ENCODE data around the gene XRCC4. TPM values are rescaled to one million over a fixed set of nuclear protein-coding genes. Genes with fewer than 3 reads are reported as not detected.

XRCC4 gene
- total RNA-seq, 2 donors from 2014 or later = 10.6 to 17.3 TPM

- H3K27ac Mint-ChIP-seq = no peak overlapping the region
- Histone ChIP-seq H3K27ac (ENCODE audit: low read depth, low read length) (no peak overlapping the region), H3K27me3 (ENCODE audit: control insufficient read depth, insufficient read depth, low read length, poor library complexity, severe bottlenecking) (no peaks in the 10 kb centered on the region), H3K9me3 (ENCODE audit: control insufficient read depth, low read length) (no peaks in the 10 kb centered on the region), H3K4me3 (ENCODE audit: low read length) (no peak overlapping the region), H3K36me3 (ENCODE audit: control insufficient read depth, insufficient read depth, low read length) (no peaks in the 10 kb centered on the region), H3K4me1 (ENCODE audit: control insufficient read depth, insufficient read depth, low read length) (no peaks in the 10 kb centered on the region), H3K9ac (ENCODE audit: extremely low read depth, low read length, poor library complexity, severe bottlenecking) (no peak overlapping the region)
- H3K4me3 Mint-ChIP-seq = no peak overlapping the region
- DNase-seq = no peak
- no peak for TF ChIP-seq CTCF (conservative IDR thresholded peaks at IDR 0.05)
- no peaks in the 10 kb centered on the region for H3K36me3 Mint-ChIP-seq (ENCODE audit: low read depth)
- H3K9me3 Mint-ChIP-seq = no peaks in the 10 kb centered on the region
- no peaks in the 10 kb centered on the region for H3K27me3 Mint-ChIP-seq (ENCODE audit: insufficient read depth)
- H3K4me1 Mint-ChIP-seq = peaks cover 7% of the 10 kb centered on the region
Observed at GRCh38 chr5:83230511-83230910, 153.2 kb downstream of the XRCC4 start.

- Histone ChIP-seq H3K36me3 (ENCODE audit: control insufficient read depth, insufficient read depth, low read length) (no peaks in the 10 kb centered on the region), H3K27ac (ENCODE audit: low read depth, low read length) (no peak overlapping the region), H3K27me3 (ENCODE audit: control insufficient read depth, insufficient read depth, low read length, poor library complexity, severe bottlenecking) (no peaks in the 10 kb centered on the region), H3K9ac (ENCODE audit: extremely low read depth, low read length, poor library complexity, severe bottlenecking) (no peak overlapping the region), H3K9me3 (ENCODE audit: control insufficient read depth, low read length) (no peaks in the 10 kb centered on the region), H3K4me3 (ENCODE audit: low read length) (no peak overlapping the region), H3K4me1 (ENCODE audit: control insufficient read depth, insufficient read depth, low read length) (no peaks in the 10 kb centered on the region)
- Mint-ChIP-seq H3K4me3 (no peak overlapping the region), H3K27me3 (ENCODE audit: insufficient read depth) (no peaks in the 10 kb centered on the region), H3K27ac (no peak overlapping the region), H3K9me3 (no peaks in the 10 kb centered on the region), H3K36me3 (ENCODE audit: low read depth) (no peaks in the 10 kb centered on the region), H3K4me1 (no peaks in the 10 kb centered on the region)
- 96% methylated on average over 1 of the region's 1 CpG; no CpG with 5 or more reads in 1 of the 2 experiments for WGBS, 2 experiments (ENCODE audit: insufficient coverage in 1 of 2, insufficient read length in 1 of 2)
- TF ChIP-seq CTCF (conservative IDR thresholded peaks at IDR 0.05) = no peak
- DNase-seq = no peak
Observed at GRCh38 chr5:83244516-83244915, 167.2 kb downstream of the XRCC4 start.

- H3K4me3 Mint-ChIP-seq = no peak overlapping the region
- H3K4me3 ChIP-seq (ENCODE audit: low read length) = no peak overlapping the region
- H3K27me3 Mint-ChIP-seq (ENCODE audit: insufficient read depth) = no peaks in the 10 kb centered on the region
- H3K27ac ChIP-seq (ENCODE audit: low read depth, low read length) = no peak overlapping the region
- no peaks in the 10 kb centered on the region for H3K9me3 Mint-ChIP-seq
- no peaks in the 10 kb centered on the region for H3K36me3 ChIP-seq (ENCODE audit: control insufficient read depth, insufficient read depth, low read length)
- TF ChIP-seq CTCF (conservative IDR thresholded peaks at IDR 0.05) = no peak
- H3K4me1 Mint-ChIP-seq = no peaks in the 10 kb centered on the region
- H3K36me3 Mint-ChIP-seq (ENCODE audit: low read depth) = no peaks in the 10 kb centered on the region
- H3K27me3 ChIP-seq (ENCODE audit: control insufficient read depth, insufficient read depth, low read length, poor library complexity, severe bottlenecking) = no peaks in the 10 kb centered on the region
- no peak overlapping the region for H3K9ac ChIP-seq (ENCODE audit: extremely low read depth, low read length, poor library complexity, severe bottlenecking)
- H3K4me1 ChIP-seq (ENCODE audit: control insufficient read depth, insufficient read depth, low read length) = no peaks in the 10 kb centered on the region
- 97% methylated on average over 3 of the region's 3 CpGs; no CpG with 5 or more reads in 1 of the 2 experiments for WGBS, 2 experiments (ENCODE audit: insufficient coverage in 1 of 2, insufficient read length in 1 of 2)
- H3K27ac Mint-ChIP-seq = no peak overlapping the region
- no peak for DNase-seq
- H3K9me3 ChIP-seq (ENCODE audit: control insufficient read depth, low read length) = no peaks in the 10 kb centered on the region
Observed at GRCh38 chr5:83245037-83245436, 167.7 kb downstream of the XRCC4 start.

Measured in endodermal cell (in vitro differentiated cells).